Esophagus squamous epithelium (tissue), 4 donors: ENCODE results near the gene ADPRHL1.

ENCODE experiments used
- POLR2A ChIP-seq, 4 donors: fragments of 450-650 bp; IDR thresholded peaks; one replicate each; pipeline ENCODE4 v1.6.1; 2017; ENCODE audit warnings: antibody characterized with exemption in 4 of 4, mild to moderate bottlenecking in 4 of 4, moderate library complexity in 3 of 4
- TF ChIP-seq, protein P1 (sequence below), 6 experiments: fragments of 450-650 bp in 4 of 6; fragments of 200-600 bp in 2 of 6; sonication (generic) in 2 of 6; IDR thresholded peaks; one replicate each; pipeline ENCODE4 v1.5.1; 2016 to 2019; ENCODE audit warnings: antibody characterized with exemption in 6 of 6, mild to moderate bottlenecking in 4 of 6, moderate library complexity in 4 of 6

DNA sequence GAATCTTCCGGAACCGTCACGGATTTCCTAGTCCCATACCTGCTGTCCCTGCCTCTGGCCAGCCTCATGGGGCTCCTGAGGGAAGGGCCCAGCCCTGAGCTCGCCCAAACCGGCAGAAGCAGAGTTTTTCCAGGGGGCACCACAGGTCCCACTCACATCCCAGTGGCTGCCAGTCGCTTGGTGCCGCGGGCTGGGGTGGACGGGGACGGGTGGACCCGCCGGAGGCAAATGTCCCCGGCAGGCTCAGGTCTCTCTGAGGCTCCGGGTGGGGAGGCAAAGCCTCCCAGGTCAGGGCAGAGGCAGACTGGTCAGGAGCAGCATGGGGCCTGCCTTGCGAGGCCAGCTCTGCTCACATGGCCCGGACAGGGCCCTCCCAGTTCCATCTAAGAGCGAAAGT is 24.8 kb downstream of the ADPRHL1 start:
- TF ChIP-seq, protein P1, sequence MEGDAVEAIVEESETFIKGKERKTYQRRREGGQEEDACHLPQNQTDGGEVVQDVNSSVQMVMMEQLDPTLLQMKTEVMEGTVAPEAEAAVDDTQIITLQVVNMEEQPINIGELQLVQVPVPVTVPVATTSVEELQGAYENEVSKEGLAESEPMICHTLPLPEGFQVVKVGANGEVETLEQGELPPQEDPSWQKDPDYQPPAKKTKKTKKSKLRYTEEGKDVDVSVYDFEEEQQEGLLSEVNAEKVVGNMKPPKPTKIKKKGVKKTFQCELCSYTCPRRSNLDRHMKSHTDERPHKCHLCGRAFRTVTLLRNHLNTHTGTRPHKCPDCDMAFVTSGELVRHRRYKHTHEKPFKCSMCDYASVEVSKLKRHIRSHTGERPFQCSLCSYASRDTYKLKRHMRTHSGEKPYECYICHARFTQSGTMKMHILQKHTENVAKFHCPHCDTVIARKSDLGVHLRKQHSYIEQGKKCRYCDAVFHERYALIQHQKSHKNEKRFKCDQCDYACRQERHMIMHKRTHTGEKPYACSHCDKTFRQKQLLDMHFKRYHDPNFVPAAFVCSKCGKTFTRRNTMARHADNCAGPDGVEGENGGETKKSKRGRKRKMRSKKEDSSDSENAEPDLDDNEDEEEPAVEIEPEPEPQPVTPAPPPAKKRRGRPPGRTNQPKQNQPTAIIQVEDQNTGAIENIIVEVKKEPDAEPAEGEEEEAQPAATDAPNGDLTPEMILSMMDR (IDR thresholded peaks at IDR 0.05), result no peak
- TF ChIP-seq POLR2A (IDR thresholded peaks at IDR 0.05), result no peak
